ENCODE data around the gene MAFF.

DNA sequence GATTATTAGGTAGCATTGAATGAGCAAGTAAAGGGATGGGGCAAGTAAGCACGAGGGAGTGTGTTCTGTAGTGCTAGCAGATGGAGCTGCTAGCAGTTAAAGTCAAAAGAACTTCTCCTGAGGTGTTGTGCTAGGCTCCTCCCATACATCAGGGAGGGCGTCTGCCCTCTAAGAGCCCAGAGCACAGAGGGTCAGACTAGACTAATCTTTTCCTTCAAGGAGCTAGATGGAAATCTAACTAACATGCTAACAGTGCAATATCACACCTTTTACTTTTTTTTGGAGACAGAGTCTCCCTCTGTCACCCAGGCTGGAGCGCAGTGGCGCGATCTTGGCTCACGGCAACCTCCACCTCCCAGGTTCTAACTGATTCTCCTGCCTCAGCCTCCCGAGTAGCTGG, 17.0 kb upstream of the MAFF start:
- TF ChIP-seq, protein P1, sequence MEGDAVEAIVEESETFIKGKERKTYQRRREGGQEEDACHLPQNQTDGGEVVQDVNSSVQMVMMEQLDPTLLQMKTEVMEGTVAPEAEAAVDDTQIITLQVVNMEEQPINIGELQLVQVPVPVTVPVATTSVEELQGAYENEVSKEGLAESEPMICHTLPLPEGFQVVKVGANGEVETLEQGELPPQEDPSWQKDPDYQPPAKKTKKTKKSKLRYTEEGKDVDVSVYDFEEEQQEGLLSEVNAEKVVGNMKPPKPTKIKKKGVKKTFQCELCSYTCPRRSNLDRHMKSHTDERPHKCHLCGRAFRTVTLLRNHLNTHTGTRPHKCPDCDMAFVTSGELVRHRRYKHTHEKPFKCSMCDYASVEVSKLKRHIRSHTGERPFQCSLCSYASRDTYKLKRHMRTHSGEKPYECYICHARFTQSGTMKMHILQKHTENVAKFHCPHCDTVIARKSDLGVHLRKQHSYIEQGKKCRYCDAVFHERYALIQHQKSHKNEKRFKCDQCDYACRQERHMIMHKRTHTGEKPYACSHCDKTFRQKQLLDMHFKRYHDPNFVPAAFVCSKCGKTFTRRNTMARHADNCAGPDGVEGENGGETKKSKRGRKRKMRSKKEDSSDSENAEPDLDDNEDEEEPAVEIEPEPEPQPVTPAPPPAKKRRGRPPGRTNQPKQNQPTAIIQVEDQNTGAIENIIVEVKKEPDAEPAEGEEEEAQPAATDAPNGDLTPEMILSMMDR (conservative IDR thresholded peaks at IDR 0.05 in 1 of 2, IDR thresholded peaks at IDR 0.05 in 1 of 2; ENCODE audit: low read depth in 1 of 2, low read length in 2 of 2): no peak
- no peak for TF ChIP-seq EZH2 (IDR thresholded peaks at IDR 0.05; ENCODE audit: low read length, missing control alignments)

All from fibroblast of lung (primary cell).